ENCODE data around the gene NEFH. TPM values are rescaled to one million over a fixed set of nuclear protein-coding genes. Genes with fewer than 3 reads are reported as not detected.

The NEFH gene
- total RNA-seq, 1 donor from 2014 or later, result 0.43 TPM

DNA sequence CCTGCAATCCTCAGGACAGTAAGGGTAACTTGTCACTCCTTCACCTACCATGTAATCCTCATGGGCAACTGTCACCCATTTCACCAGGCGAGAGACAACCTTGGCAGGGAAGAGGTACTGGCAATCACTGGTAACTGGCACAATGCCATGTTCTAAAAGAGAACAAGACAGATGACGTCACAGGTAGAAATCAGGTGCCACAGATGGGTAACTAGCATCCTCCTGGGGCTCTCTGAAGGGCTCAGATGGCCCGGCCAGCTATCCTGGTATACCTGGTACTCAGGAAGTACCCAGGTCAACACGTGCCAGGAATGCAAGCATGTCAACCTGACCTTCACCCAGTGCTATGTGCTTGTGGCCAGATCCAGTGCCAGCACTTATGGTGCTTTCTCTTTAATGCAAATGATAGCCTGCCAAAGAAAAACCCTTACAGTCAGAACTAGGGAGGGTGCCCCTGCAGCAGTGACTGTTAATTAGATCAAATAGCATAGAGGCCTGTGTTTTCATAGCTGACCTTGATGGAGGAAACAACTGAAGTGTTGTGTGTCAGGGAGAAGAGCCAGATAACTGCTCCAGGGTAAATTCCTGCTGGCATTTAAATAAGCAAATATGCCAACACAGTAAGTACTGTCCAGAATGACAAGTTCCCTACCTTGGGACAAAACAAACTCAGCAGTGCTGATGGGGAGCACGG lies 37.3 kb downstream of the NEFH start:
- no peak for DNase-seq (ENCODE audit: low spot score)
- no peaks in the 10 kb centered on the region for H3F3A ChIP-seq (ENCODE audit: low read depth)
- Mint-ChIP-seq H3K4me1 (no peaks in the 10 kb centered on the region), H3K9me3 (no peaks in the 10 kb centered on the region), H3K36me3 (peaks cover 23% of the 10 kb centered on the region), H3K27ac (no peak overlapping the region), H3K27me3 (ENCODE audit: insufficient read depth, low read depth) (peaks cover 2% of the 10 kb centered on the region), H3K4me3 (no peak overlapping the region)
- no peak for TF ChIP-seq EZH2 (IDR thresholded peaks at IDR 0.05)
- TF ChIP-seq, protein P1, sequence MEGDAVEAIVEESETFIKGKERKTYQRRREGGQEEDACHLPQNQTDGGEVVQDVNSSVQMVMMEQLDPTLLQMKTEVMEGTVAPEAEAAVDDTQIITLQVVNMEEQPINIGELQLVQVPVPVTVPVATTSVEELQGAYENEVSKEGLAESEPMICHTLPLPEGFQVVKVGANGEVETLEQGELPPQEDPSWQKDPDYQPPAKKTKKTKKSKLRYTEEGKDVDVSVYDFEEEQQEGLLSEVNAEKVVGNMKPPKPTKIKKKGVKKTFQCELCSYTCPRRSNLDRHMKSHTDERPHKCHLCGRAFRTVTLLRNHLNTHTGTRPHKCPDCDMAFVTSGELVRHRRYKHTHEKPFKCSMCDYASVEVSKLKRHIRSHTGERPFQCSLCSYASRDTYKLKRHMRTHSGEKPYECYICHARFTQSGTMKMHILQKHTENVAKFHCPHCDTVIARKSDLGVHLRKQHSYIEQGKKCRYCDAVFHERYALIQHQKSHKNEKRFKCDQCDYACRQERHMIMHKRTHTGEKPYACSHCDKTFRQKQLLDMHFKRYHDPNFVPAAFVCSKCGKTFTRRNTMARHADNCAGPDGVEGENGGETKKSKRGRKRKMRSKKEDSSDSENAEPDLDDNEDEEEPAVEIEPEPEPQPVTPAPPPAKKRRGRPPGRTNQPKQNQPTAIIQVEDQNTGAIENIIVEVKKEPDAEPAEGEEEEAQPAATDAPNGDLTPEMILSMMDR (IDR thresholded peaks at IDR 0.05), result no peak
- no peak for TF ChIP-seq EZH2phosphoT487 (IDR thresholded peaks at IDR 0.05)
- H4K20me1 ChIP-seq (ENCODE audit: low read depth), result no peaks in the 10 kb centered on the region
- no peak overlapping the region for H3K4me2 ChIP-seq
- H3K36me3 ChIP-seq, result no peaks in the 10 kb centered on the region
- no peaks in the 10 kb centered on the region for H3K4me1 ChIP-seq
- no peaks in the 10 kb centered on the region for H3K9me3 ChIP-seq (ENCODE audit: low read depth)
- H3K27me3 ChIP-seq, result no peaks in the 10 kb centered on the region
- no peak overlapping the region for H3K9ac ChIP-seq
- H3K79me2 ChIP-seq (ENCODE audit: low read depth), result no peaks in the 10 kb centered on the region
- no peak overlapping the region for H3K27ac ChIP-seq
- H3K4me3 ChIP-seq, result no peak overlapping the region
- no peak overlapping the region for H2AFZ ChIP-seq (replicated peaks)

DNA sequence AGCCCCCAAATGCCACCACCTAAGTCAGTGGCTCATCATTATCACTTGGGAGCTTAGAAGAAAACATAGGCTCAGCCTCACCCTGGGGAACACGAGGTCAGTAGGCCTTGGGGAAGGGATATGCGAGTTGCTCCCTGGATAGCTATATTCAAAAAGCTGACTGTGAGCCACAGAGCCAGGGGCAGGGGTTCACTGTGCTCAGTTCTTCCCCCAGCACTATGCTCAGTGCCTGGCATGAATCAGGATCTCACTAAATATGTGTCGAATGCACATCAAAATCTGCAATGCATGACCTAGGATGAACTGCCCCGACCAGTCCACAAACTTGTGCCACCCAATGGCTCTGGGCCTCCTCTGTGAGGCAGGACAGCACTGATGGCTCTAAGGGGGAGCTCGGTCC lies 38.4 kb downstream of the NEFH start:
- H2AFZ ChIP-seq (replicated peaks), result no peak overlapping the region
- H3K79me2 ChIP-seq (ENCODE audit: low read depth), result no peaks in the 10 kb centered on the region
- no peak overlapping the region for H3K27ac ChIP-seq
- no peaks in the 10 kb centered on the region for H3K27me3 ChIP-seq
- H3K4me3 ChIP-seq, result no peak overlapping the region
- no peaks in the 10 kb centered on the region for H4K20me1 ChIP-seq (ENCODE audit: low read depth)
- H3K9me3 ChIP-seq (ENCODE audit: low read depth), result no peaks in the 10 kb centered on the region
- H3K4me2 ChIP-seq, result no peak overlapping the region
- no peak for DNase-seq (ENCODE audit: low spot score)
- no peak overlapping the region for H3K27ac Mint-ChIP-seq
- H3K4me1 Mint-ChIP-seq, result no peaks in the 10 kb centered on the region
- peaks cover 4% of the 10 kb centered on the region for H3K27me3 Mint-ChIP-seq (ENCODE audit: insufficient read depth, low read depth)
- H3K9me3 Mint-ChIP-seq, result no peaks in the 10 kb centered on the region
- H3K36me3 ChIP-seq, result no peaks in the 10 kb centered on the region
- H3K9ac ChIP-seq, result no peak overlapping the region
- no peaks in the 10 kb centered on the region for H3K4me1 ChIP-seq
- H3F3A ChIP-seq (ENCODE audit: low read depth), result no peaks in the 10 kb centered on the region
- TF ChIP-seq EZH2phosphoT487 (IDR thresholded peaks at IDR 0.05) (no peak), EZH2 (IDR thresholded peaks at IDR 0.05) (no peak)
- TF ChIP-seq, protein P1 (IDR thresholded peaks at IDR 0.05), result no peak
- no peak overlapping the region for H3K4me3 Mint-ChIP-seq
- H3K36me3 Mint-ChIP-seq, result peaks cover 27% of the 10 kb centered on the region

DNA sequence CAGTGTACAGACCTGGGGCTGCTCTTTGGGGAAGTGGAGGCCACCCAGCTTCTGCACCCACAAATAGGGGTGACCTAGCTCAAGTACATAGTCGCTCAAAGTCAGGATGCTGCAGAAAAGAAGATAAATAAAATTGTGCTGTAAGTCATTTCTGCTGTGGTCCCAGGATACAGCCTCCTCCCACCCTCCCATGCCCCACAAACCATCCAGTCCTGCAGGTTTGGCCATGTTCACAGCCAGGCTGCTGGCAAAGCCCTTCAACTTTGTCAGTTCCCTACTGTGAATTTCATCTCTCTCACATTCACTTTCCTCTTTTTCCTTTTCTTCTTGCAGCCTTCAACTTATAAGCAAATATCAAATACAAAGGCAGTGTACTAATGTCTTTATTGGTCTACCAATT lies 40.0 kb downstream of the NEFH start:
- H3K36me3 ChIP-seq, result no peaks in the 10 kb centered on the region
- DNase-seq (ENCODE audit: low spot score), result no peak
- Mint-ChIP-seq H3K27me3 (ENCODE audit: insufficient read depth, low read depth) (peaks cover 4% of the 10 kb centered on the region), H3K4me1 (no peaks in the 10 kb centered on the region), H3K27ac (no peak overlapping the region), H3K4me3 (no peak overlapping the region), H3K36me3 (peaks cover 33% of the 10 kb centered on the region), H3K9me3 (no peaks in the 10 kb centered on the region)
- no peak for TF ChIP-seq EZH2phosphoT487 (IDR thresholded peaks at IDR 0.05)
- no peak for TF ChIP-seq EZH2 (IDR thresholded peaks at IDR 0.05)
- TF ChIP-seq, protein P1 (IDR thresholded peaks at IDR 0.05), result no peak
- H3K4me3 ChIP-seq, result no peak overlapping the region
- H3K4me1 ChIP-seq, result no peaks in the 10 kb centered on the region
- no peak overlapping the region for H2AFZ ChIP-seq (replicated peaks)
- no peaks in the 10 kb centered on the region for H3K79me2 ChIP-seq (ENCODE audit: low read depth)
- no peaks in the 10 kb centered on the region for H4K20me1 ChIP-seq (ENCODE audit: low read depth)
- H3F3A ChIP-seq (ENCODE audit: low read depth), result no peaks in the 10 kb centered on the region
- H3K27ac ChIP-seq, result no peak overlapping the region
- no peaks in the 10 kb centered on the region for H3K27me3 ChIP-seq
- H3K9ac ChIP-seq, result no peak overlapping the region
- no peaks in the 10 kb centered on the region for H3K9me3 ChIP-seq (ENCODE audit: low read depth)
- H3K4me2 ChIP-seq, result no peak overlapping the region
